ENCODE measurements around the gene MEG3. TPM values are rescaled to one million over a fixed set of nuclear protein-coding genes. Genes with fewer than 3 reads are reported as not detected.

MEG3 gene
- total and polyA plus RNA-seq, 2 of the 4 experiments (the other 2 are of a cell fraction): 31.5 to 556 TPM

- H3K79me1 ChIP-seq (ENCODE audit: low read depth in 1 of 2, low read length in 2 of 2): peaks cover 7 to 27% of the 10 kb centered on the region in 2 experiments; a peak in 3 of 4 replicates
- H3K36me3 ChIP-seq (ENCODE audit: control insufficient read depth, insufficient read depth, low read length): peaks cover 67% of the 10 kb centered on the region
- H3K4me1 ChIP-seq (ENCODE audit: control insufficient read depth, insufficient read depth, low read length): no peaks in the 10 kb centered on the region; the same call in 1 of the 2 replicates
- peaks cover 9% of the 10 kb centered on the region; the same call in 1 of the 2 replicates for H3K27me3 ChIP-seq (ENCODE audit: control insufficient read depth, insufficient read depth, low read length)
- DNase-seq (no peak), ATAC-seq (ENCODE audit: low read depth) (no peak)
- H3K14ac ChIP-seq (replicated peaks; ENCODE audit: low read depth, low read length): no peak overlapping the region
- POLR2A ChIA-PET (ENCODE audit: unreplicated experiment): no interaction called here
- in situ Hi-C loops (cut with MboI; ENCODE audit: low sequenced_read_pairs): no loop called here
- no peak overlapping the region for H2BK20ac ChIP-seq (ENCODE audit: low read depth, low read length)
- H3K4me3 ChIP-seq (ENCODE audit: insufficient read depth, low read depth, low read length): no peak overlapping the region
- H4K5ac ChIP-seq (ENCODE audit: low read depth, low read length): no peak overlapping the region
- no peak overlapping the region for H2BK15ac ChIP-seq (ENCODE audit: low read depth, low read length)
- no peak overlapping the region for H3K4ac ChIP-seq (ENCODE audit: low read depth, low read length)
- no peak overlapping the region for H2AK9ac ChIP-seq (replicated peaks; ENCODE audit: low read depth, low read length, poor library complexity)
- no peak overlapping the region for H2AK5ac ChIP-seq (ENCODE audit: low read depth, low read length)
- no peak overlapping the region for H3K9ac ChIP-seq (ENCODE audit: low read depth, low read length)
- no peak overlapping the region for H2AFZ ChIP-seq (replicated peaks; ENCODE audit: low read length, poor library complexity)
- BruUV-seq (replicated peaks): no TSS peak
- H3K23ac ChIP-seq (ENCODE audit: low read depth, low read length): no peak overlapping the region
- H4K8ac ChIP-seq (ENCODE audit: low read depth in 2 of 2, low read length in 2 of 2): no peak overlapping the region
- H3K9me3 ChIP-seq (ENCODE audit: control insufficient read depth, insufficient read depth, low read length): no peaks in the 10 kb centered on the region
- intact Hi-C loops (cut with micrococcal nuclease): no loop called here
- CTCF ChIA-PET: interaction anchor here (0.8 kb wide), 1 partner anchor 7 kb away, joined by 3 read pairs; no protein-coding TSS in a partner anchor
- H2BK120ac ChIP-seq (ENCODE audit: low read depth, low read length): no peak overlapping the region
- 67% methylated on average over 3 of the region's 11 CpGs; no CpG with 5 or more reads in 1 of the 2 experiments for WGBS, 2 experiments (ENCODE audit: extremely low coverage in 2 of 2, insufficient read length in 1 of 2)
- no peak overlapping the region for H3K4me2 ChIP-seq (ENCODE audit: low read depth, low read length)
- no peak overlapping the region for H2BK5ac ChIP-seq (ENCODE audit: low read depth, low read length, poor library complexity, severe bottlenecking)
- H3K27ac ChIP-seq (ENCODE audit: insufficient read depth, low read length): no peak overlapping the region
- dilution Hi-C loops (cut with HindIII; ENCODE audit: low sequenced_read_pairs, unreplicated experiment): no loop called here
- no peak for TF ChIP-seq MAFK (IDR thresholded peaks at IDR 0.05; ENCODE audit: low read depth, low read length)
- TF ChIP-seq MXI1 (IDR thresholded peaks at IDR 0.05; ENCODE audit: borderline replicate concordance, low read depth, low read length): no peak
- TF ChIP-seq, protein P1, sequence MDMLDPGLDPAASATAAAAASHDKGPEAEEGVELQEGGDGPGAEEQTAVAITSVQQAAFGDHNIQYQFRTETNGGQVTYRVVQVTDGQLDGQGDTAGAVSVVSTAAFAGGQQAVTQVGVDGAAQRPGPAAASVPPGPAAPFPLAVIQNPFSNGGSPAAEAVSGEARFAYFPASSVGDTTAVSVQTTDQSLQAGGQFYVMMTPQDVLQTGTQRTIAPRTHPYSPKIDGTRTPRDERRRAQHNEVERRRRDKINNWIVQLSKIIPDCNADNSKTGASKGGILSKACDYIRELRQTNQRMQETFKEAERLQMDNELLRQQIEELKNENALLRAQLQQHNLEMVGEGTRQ (IDR thresholded peaks at IDR 0.05; ENCODE audit: low read depth, low read length): no peak
- no peak for TF ChIP-seq CTCF (conservative IDR thresholded peaks at IDR 0.05; ENCODE audit: low read depth, low read length)
- TF ChIP-seq SMC3 (IDR thresholded peaks at IDR 0.05; ENCODE audit: low read depth, low read length): no peak
- no peak for TF ChIP-seq RCOR1 (IDR thresholded peaks at IDR 0.05; ENCODE audit: insufficient replicate concordance, low read length)
- no peak for TF ChIP-seq CEBPB (IDR thresholded peaks at IDR 0.05; ENCODE audit: low read depth, low read length)
- no peak for TF ChIP-seq BHLHE40 (IDR thresholded peaks at IDR 0.05; ENCODE audit: low read depth, low read length)
- no peak for TF ChIP-seq RFX5 (IDR thresholded peaks at IDR 0.05; ENCODE audit: low read depth, low read length)
- no peak for TF ChIP-seq NFE2L2 (IDR thresholded peaks at IDR 0.05; ENCODE audit: low read depth, low read length)
- no peak for TF ChIP-seq RAD21 (IDR thresholded peaks at IDR 0.05; ENCODE audit: low read length)
- TF ChIP-seq POLR2A (IDR thresholded peaks at IDR 0.05; ENCODE audit: low read depth, low read length): no peak
- TF ChIP-seq FOS (IDR thresholded peaks at IDR 0.05; ENCODE audit: low read depth, low read length): no peak
- no peak for TF ChIP-seq MAZ (IDR thresholded peaks at IDR 0.05; ENCODE audit: borderline replicate concordance, low read depth, low read length)
- TF ChIP-seq, protein P2, sequence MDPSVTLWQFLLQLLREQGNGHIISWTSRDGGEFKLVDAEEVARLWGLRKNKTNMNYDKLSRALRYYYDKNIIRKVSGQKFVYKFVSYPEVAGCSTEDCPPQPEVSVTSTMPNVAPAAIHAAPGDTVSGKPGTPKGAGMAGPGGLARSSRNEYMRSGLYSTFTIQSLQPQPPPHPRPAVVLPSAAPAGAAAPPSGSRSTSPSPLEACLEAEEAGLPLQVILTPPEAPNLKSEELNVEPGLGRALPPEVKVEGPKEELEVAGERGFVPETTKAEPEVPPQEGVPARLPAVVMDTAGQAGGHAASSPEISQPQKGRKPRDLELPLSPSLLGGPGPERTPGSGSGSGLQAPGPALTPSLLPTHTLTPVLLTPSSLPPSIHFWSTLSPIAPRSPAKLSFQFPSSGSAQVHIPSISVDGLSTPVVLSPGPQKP (IDR thresholded peaks at IDR 0.05; ENCODE audit: borderline replicate concordance, low read depth, low read length): no peak
- no peak for TF ChIP-seq CHD1 (IDR thresholded peaks at IDR 0.05; ENCODE audit: low read depth, low read length)
- no peak overlapping the region for H4K91ac ChIP-seq (ENCODE audit: insufficient read depth, low read depth, low read length)
- no peak overlapping the region for H3K56ac ChIP-seq (ENCODE audit: extremely low read depth, insufficient read depth, low read length)
- no peak overlapping the region for H3K18ac ChIP-seq (ENCODE audit: low read depth, low read length)
- peaks cover 35% of the 10 kb centered on the region for H4K20me1 ChIP-seq (ENCODE audit: insufficient read depth, low read length)
- H3K9me1 ChIP-seq (ENCODE audit: insufficient read depth, low read length): no peaks in the 10 kb centered on the region
These were observed 72.5 kb downstream of the MEG3 start for GRCh38 chr14:100898465-100898864.
